Keratinocyte (primary cell): ENCODE results near the gene TOPAZ1.

Experiments
- CTCF ChIP-seq, 3 experiments: IDR thresholded peaks in 1 of 3; conservative IDR thresholded peaks in 1 of 3; optimal IDR thresholded peaks in 1 of 3; 2 replicates in 2 of 3; 3 replicates in 1 of 3; pipeline versions ENCODE3 to v1.5.1; 2011; ENCODE audit warnings: low read length in 3 of 3, mild to moderate bottlenecking in 3 of 3, moderate library complexity in 2 of 3, control low read depth in 1 of 3, inconsistent platforms in 1 of 3; ENCODE audit not compliant: insufficient read depth in 2 of 3; ENCODE audit errors: extremely low read depth in 1 of 3
- EZH2 ChIP-seq: IDR thresholded peaks from one replicate; pipeline ENCODE4 v1.6.1; 2012; ENCODE audit warnings: inconsistent platforms, mild to moderate bottlenecking, low read length, moderate library complexity

GRCh38 chr3:44309500-44309899 lies 67.8 kb downstream of the TOPAZ1 start:
- TF ChIP-seq CTCF (optimal IDR thresholded peaks at IDR 0.05 in 1 of 3, IDR thresholded peaks at IDR 0.05 in 1 of 3, conservative IDR thresholded peaks at IDR 0.05 in 1 of 3; ENCODE audit: extremely low read depth in 1 of 3, insufficient read depth in 2 of 3, low read length in 3 of 3) (no peak), EZH2 (no peak)
